Measurements from ENCODE around the gene PARS2.

Gene PARS2

GRCh38 chr1:54768093-54768492 lies 3.8 kb upstream of the PARS2 start:
- no peak for DNase-seq

GRCh38 chr1:54767526-54767925 lies 3.2 kb upstream of the PARS2 start:
- DNase-seq = no peak

DNA sequence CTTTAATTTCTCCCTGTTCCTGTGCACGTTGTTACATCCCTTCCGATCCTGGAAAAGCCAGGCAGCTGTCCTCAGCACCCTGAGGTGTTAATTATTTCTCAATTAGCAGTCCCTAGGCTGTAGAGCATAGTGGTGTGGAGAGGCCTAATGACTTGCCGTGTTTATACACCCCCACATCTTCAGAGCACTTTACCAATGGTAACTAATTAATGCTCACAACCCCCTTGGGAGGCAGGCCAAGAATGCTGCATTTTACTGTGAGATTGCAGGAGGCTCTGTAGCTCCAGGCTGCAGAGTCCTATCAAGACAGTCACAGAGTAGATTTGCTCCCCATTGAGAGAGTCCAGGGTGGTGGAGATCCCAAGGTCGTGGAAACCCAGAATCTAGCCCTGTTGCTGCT lies 2.4 kb upstream of the PARS2 start:
- DNase-seq = no peak

DNA sequence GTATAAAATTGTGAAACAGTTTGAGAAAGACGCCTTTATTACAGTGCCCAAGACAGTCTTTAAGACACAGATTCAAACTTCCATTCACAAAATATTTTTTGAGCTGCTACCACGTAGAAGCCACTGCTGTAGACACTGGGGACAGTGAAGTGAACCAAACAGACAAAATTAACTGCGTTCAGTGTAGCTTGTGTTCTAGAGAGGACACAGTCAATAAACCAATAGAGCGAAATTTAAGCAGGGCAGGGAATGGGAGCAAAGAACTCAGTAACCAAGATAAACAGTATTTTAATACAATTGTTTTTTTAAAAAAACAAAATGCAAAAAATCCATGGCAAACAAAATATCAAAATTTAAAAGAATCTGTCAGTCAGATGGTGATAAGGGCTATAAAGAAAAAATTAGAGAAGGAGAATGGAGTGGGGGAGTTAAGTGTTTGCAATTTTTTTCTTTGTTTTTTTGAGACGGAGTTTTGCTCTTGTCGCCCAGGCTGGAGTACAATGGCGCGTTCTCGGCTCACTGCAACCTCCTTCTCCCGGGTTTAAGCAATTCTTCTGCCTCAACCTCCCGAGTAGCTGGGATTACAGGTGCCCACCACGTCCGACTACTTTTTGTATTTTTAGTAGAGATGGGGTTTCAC lies 719 bp upstream of the PARS2 start:
- DNase-seq = no peak

- no peak for DNase-seq
Observed at GRCh38 chr1:54763816-54764132, 549 bp downstream of the PARS2 start.

- no peak for DNase-seq
Observed at GRCh38 chr1:54758678-54759348, 5.5 kb downstream of the PARS2 start.

GRCh38 chr1:54757833-54758232 lies 6.5 kb downstream of the PARS2 start:
- DNase-seq = no peak

DNA sequence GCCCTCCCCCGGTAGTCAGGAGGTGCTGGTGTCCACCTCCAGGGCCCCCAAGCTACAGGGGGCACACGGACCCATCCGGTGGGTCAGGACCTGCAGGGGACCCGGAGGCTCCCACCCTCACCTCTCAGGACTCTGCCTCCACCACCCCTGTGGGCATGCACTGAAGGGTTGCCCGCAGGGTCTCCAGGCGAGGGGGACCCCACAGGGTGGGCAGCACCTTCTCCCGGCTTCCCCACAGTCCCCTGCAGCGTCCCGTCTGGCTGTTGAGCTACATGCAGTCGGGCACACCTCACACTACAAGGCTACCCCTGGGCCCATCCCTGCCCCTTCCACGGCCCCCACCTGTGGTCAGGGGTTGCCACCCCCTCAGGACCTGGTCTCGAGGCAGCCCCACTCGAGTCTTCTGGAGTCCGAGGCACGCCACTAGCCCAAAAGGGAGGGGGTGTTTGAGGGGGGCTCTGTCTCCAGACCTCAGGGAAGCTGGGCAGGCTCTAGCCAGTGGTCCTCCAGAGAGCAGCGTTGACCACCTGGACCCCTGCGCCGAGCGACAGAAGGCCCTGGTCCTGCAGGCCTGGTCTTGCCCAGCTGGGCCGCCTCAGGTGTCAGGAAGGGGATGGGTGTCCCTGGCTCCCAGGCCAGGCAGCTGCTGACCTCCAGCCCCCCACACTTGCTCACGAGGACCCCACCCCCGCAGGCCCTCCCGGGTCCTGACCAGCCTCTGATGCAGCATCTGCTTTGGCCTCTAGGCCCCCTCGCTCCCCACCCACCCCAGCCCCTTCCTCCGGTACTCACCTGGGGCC lies 9.6 kb downstream of the PARS2 start:
- DNase-seq = no peak

DNA sequence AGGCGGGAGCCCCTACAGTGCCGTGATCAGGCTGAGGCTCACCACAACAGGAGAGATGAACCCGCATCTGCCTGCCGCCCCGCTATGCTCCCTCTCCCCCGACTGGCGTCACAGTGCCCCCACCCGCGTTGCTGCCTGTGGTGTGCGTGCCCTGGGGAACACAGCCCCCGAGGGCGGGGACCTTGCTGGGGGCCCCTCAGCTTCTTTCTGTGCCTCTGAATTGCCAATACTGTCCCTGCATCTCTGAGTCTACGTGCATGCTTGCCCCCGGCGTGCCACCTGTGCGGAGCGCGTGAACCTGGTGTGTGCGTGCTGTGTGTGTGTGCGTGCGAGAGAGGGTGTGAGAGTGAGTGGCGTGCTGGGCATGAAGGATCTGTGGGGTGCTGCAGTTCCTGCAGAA lies 10.3 kb downstream of the PARS2 start:
- no peak for DNase-seq

GRCh38 chr1:54751426-54751825 lies 12.9 kb downstream of the PARS2 start:
- DNase-seq = no peak

- no peak for DNase-seq
Observed at GRCh38 chr1:54750596-54750995, 13.7 kb downstream of the PARS2 start.

DNA sequence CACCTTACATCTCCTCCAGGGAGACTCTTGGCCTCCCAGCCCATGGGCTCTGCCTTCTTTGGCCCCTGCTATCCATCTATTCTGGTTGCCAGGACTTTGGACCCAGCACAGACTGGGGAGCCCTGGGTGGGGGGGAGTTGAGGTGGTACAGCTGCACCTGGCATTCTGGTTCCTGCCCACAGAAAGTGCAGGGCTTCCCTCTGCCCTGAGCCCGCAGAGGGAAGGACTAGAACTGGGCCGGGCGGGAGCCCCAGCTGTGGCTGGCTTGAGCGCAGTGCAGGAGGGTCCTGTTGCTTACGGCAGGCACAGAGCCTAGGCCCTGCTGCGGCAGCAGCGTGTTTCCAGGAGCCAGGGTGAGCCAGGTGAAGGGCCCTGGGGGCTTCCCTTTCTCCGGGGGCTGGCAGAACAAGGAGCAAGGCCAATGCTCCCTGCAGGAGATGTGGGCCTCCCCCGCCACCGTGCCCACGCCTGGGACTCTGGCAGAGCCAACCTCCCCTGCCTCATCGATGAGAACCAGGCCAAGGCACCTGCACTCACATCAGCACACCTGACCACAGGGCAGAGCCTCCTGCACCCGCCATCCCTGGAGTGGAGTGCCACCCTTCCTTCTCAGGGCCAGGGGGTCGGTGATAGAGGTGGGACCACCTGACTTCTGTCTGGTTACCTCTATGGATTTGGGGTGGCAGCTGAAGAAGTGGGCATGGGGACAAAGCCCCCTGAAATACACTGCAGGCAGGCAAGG lies 16.1 kb downstream of the PARS2 start:
- DNase-seq = no peak

- no peak for DNase-seq
Observed at GRCh38 chr1:54745864-54746263, 18.5 kb downstream of the PARS2 start.

DNA sequence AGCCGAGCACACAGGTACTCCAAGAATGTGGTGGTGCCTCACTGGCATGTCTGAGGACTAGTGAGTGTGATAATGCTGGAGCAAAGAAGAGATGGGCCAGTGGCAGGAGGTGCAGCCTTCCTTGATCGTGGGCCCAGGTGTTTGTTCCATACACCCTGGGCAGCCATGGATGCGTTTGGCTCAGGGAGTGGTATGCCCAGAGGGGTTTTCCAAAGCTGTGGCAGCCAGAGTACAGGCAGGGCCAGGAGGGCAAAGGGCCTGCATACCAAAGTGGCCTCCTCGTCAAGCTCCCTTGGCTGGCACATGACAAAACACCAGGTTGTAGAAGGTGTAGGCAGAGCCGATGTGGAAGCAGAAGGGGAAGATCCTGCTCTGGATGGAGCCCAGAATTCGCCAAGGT lies 19.0 kb downstream of the PARS2 start:
- DNase-seq = no peak

- no peak for DNase-seq
Observed at GRCh38 chr1:54744696-54745095, 19.6 kb downstream of the PARS2 start.

DNA sequence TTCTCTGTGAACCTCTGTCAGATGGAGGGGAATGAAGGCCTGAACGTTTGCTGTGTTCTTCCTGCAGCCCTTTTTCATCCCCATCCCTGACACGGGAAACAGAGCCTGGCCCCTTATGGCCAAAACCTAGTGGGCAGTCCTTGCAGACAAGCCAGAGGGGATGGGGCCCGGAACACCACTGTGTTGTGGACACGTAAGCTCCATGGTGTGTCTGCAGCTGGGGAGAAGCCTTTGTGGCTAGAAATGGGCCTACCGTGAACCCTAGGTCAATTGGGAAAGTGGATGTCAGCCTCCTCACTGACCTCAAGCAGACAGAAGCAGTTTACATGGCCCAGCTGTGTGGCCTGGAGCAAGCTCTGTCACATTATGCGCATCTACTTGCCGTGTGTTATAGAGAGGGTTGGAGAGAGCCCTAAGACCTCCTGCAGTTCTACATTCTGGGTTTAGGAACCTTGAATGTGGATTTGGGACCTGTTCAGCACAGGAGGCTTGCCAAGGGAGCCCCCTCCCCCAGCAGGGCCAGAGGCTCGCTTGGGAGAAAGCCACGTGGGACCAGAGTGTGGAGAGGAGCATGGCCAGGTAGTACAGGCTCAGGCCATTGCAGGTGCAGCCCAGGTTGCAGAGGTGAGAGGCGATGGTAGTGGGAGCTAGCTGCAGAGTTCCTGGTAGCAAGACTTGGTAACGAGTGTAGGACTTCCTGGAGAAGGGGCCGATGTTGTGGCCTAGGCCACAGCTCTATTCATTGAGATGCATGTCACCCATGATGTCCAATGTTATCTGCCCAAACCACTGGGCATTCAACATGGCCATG lies 20.7 kb downstream of the PARS2 start:
- DNase-seq = no peak

- DNase-seq = no peak
Observed at GRCh38 chr1:54742282-54742681, 22.0 kb downstream of the PARS2 start.

DNA sequence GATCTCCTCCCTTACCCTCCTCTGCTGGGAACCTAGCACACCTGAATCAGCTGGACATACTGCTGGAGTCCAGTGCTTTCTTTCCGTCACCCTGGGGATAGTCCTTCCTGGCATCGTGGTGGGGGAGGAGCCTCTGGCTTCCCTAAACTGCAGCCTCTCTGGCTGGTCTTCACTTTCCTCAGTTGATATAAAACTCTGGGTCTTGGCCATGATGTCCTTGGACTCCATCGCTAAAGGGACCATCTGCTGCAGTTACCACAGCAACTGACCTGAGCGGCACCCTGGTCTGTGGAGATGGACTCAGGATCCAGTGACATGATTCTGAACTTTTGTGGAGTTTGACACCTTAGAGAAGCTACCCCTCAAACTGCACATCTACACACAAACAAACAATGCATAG lies 22.8 kb downstream of the PARS2 start:
- DNase-seq = no peak

DNA sequence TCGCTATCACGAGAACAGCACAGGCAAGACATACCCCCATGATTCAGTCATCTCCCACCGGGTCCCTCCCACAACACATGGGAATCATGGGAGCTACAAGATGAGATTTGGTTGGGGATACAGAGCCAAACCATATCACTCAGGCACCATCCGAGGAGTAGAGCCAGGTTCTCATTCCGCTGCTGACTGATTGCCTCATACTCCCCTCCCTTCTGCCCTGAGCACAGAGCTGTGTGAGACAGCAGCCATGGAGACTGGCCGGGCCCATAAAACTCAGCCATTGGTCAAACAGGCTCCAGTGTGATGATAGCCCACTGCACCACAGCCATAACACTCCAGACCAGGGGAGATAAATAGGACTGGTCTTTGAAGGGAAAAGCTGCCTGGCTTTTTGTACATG lies 26.1 kb downstream of the PARS2 start:
- no peak for DNase-seq

DNA sequence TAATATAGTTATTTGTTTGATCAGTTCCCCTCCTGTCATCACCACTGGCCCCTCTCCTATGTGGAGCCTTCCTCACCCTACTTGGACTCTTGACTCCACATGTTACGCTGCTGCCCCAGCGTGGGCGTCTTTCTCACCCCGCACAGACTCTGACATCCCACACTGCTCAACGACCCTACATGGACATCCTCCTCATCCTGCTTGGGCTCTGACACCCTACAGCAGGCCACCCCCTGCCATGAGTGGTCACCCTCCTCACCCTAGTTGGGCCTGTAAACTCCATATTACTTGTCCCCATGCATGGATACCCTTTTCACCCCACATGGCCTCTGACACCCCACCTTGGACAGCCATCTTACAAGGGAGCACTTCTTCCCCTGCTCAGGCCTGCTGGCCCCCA lies 27.6 kb downstream of the PARS2 start:
- DNase-seq = no peak

DNA sequence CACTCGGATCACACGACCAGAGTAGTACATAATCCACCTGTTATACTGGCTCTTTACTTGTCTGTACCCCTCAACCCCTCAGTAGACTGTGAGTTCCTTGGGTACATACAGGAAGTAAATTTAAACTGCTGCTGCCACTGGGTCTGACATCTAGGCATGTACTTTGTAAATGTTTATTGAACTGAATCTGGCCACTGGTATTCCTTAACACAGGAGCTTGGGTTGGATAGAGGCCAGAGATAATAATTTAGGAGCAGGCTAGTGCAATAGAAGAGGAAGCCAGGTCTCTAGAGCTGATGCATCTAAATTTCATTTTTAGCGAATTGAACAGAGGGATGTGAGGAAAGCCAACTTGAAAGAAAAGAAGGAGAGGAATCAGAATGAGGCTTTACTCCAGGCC lies 36.3 kb downstream of the PARS2 start:
- DNase-seq = no peak

- no peak for DNase-seq
Observed at GRCh38 chr1:54724771-54725170, 39.6 kb downstream of the PARS2 start.

DNA sequence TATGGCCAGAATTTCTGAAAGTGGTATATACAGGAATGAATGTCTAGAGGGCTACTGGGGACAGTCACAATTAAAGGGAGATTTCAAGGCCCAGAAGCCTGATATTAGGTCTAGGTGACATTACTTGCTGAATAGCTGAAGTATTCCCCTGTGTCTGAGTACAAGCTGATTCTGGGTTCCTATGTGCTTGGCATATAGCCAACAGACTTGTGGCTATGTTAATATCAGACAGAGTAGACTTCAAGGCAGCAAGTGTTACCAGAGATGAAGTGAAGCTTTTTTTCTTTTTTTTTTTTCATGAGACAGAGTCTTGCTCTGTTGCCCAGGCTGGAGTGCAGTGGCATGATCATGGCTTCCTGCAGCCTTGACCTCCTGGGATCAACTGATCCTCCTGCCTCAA lies 40.3 kb downstream of the PARS2 start:
- no peak for DNase-seq

Data from femur (tissue), 1 donor.